Inflammatory macrophage treated with lipopolysaccharide for 4 hours (primary cell): Measurements from ENCODE around the gene OVOL2.
"Not testable (repeated sequence)": the region's sequence is repeated elsewhere in the genome, so short reads cannot be mapped to it uniquely, and the experiment has no call there.

Experiments
- DNase-seq: peaks from one replicate; pipeline ENCODE4 v3.0.0-alpha.2; 2020

OVOL2 gene

GRCh38 chr20:18057101-18057993 is at the start of gene OVOL2:
OVOL2 (minus strand) TSS chr20:18057916; CDS start chr20:18057634, 282 bp downstream.
- no peak for DNase-seq

- DNase-seq, result no peak
These were observed 45.8 kb upstream of the OVOL2 start for GRCh38 chr20:18103497-18103896.

GRCh38 chr20:18101125-18101810 is 43.6 kb upstream of the OVOL2 start:
- DNase-seq, result no peak

- DNase-seq, result not testable (repeated sequence)
These were observed 42.9 kb upstream of the OVOL2 start for GRCh38 chr20:18100569-18100968.

- no peak for DNase-seq
These were observed 36.5 kb upstream of the OVOL2 start for GRCh38 chr20:18094191-18094590.

GRCh38 chr20:18093388-18093787 is 35.7 kb upstream of the OVOL2 start:
- no peak for DNase-seq

GRCh38 chr20:18092890-18093289 is 35.2 kb upstream of the OVOL2 start:
- no peak for DNase-seq

- DNase-seq, result no peak
These were observed 33.9 kb upstream of the OVOL2 start for GRCh38 chr20:18091623-18092022.

- DNase-seq, result no peak
These were observed 32.8 kb upstream of the OVOL2 start for GRCh38 chr20:18090477-18090876.

GRCh38 chr20:18090044-18090443 is 32.3 kb upstream of the OVOL2 start:
- no peak for DNase-seq

GRCh38 chr20:18088841-18089240 is 31.1 kb upstream of the OVOL2 start:
- DNase-seq, result not testable (repeated sequence)

GRCh38 chr20:18088298-18088697 is 30.6 kb upstream of the OVOL2 start:
- DNase-seq, result not testable (repeated sequence)

GRCh38 chr20:18087054-18087453 is 29.3 kb upstream of the OVOL2 start:
- DNase-seq, result no peak

- not testable (repeated sequence) for DNase-seq
These were observed 23.1 kb upstream of the OVOL2 start for GRCh38 chr20:18080836-18081235.

- no peak for DNase-seq
These were observed 22.1 kb upstream of the OVOL2 start for GRCh38 chr20:18079756-18080353.

GRCh38 chr20:18077157-18077556 is 19.4 kb upstream of the OVOL2 start:
- no peak for DNase-seq

- no peak for DNase-seq
These were observed 14.8 kb upstream of the OVOL2 start for GRCh38 chr20:18072532-18072931.

- no peak for DNase-seq
These were observed 9.0 kb upstream of the OVOL2 start for GRCh38 chr20:18066421-18067333.

GRCh38 chr20:18063676-18064075 is 6.0 kb upstream of the OVOL2 start:
- no peak for DNase-seq

- DNase-seq, result no peak
These were observed 1.9 kb upstream of the OVOL2 start for GRCh38 chr20:18059603-18060002.

- DNase-seq, result no peak
These were observed 1.1 kb upstream of the OVOL2 start for GRCh38 chr20:18058661-18059467.

- DNase-seq, result no peak
These were observed 256 bp upstream of the OVOL2 start for GRCh38 chr20:18057994-18058349.
